IMR-90 (cell line): Measurements from ENCODE around the gene TSEN15.

Experiments used
- BHLHE40 ChIP-seq: fragments of 150-350 bp; IDR thresholded peaks from 2 replicates; pipeline ENCODE4 v1.6.1; 2016; ENCODE audit warnings: mild to moderate bottlenecking, low read depth, low read length
- MAZ ChIP-seq: IDR thresholded peaks from 2 replicates; pipeline ENCODE4 v1.6.1; 2012; ENCODE audit warnings: low read depth, mild to moderate bottlenecking, low read length, improper control_type of control experiment, moderate library complexity, borderline replicate concordance
- POLR2A ChIP-seq: IDR thresholded peaks from 2 replicates; pipeline ENCODE4 v1.6.1; 2012; ENCODE audit warnings: mild to moderate bottlenecking, low read depth, low read length
- RAD21 ChIP-seq: IDR thresholded peaks from 2 replicates; pipeline ENCODE4 v1.6.1; 2012; ENCODE audit warnings: low read length, improper control_type of control experiment
- SMC3 ChIP-seq: fragments of 150-350 bp; IDR thresholded peaks from 2 replicates; pipeline ENCODE4 v1.6.1; 2016; ENCODE audit warnings: low read depth, mild to moderate bottlenecking, antibody characterized with exemption, low read length, moderate library complexity
- USF2 ChIP-seq: fragments of 150-350 bp; IDR thresholded peaks from 2 replicates; pipeline ENCODE4 v1.6.1; 2017; ENCODE audit warnings: mild to moderate bottlenecking, antibody characterized with exemption, low read length, low read depth
- TF ChIP-seq, protein P1 (sequence below): conservative IDR thresholded peaks from 2 replicates; pipeline ENCODE4 v1.5.1; 2012; ENCODE audit warnings: mild to moderate bottlenecking, low read depth, low read length, improper control_type of control experiment

DNA sequence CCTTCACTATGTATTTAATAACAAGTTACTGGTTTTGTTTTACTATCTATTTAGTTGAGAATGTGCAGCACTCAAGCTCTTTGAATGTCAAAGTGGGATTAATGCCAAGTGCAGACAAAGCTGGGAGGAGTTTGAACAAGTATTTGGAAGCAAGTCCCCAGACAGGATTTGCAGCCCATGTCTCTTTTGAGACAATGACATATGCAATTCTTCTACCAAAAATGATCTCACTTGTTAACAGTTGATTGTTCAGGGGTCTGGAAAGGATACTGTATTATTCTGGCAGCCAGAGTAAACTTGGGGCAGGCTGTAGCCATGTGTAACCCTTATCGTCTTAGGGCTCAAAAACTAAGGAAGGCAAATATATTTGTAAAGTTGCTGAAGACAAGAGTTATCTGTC lies 29.8 kb upstream of the TSEN15 start:
- TF ChIP-seq MAZ (no peak), SMC3 (no peak), RAD21 (no peak), POLR2A (no peak), USF2 (no peak), BHLHE40 (no peak)
- TF ChIP-seq, protein P1, sequence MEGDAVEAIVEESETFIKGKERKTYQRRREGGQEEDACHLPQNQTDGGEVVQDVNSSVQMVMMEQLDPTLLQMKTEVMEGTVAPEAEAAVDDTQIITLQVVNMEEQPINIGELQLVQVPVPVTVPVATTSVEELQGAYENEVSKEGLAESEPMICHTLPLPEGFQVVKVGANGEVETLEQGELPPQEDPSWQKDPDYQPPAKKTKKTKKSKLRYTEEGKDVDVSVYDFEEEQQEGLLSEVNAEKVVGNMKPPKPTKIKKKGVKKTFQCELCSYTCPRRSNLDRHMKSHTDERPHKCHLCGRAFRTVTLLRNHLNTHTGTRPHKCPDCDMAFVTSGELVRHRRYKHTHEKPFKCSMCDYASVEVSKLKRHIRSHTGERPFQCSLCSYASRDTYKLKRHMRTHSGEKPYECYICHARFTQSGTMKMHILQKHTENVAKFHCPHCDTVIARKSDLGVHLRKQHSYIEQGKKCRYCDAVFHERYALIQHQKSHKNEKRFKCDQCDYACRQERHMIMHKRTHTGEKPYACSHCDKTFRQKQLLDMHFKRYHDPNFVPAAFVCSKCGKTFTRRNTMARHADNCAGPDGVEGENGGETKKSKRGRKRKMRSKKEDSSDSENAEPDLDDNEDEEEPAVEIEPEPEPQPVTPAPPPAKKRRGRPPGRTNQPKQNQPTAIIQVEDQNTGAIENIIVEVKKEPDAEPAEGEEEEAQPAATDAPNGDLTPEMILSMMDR, result no peak
